ENCODE results near the gene TP63.

GRCh38 chr3:189797103-189797750 lies 166.0 kb downstream of the TP63 start:
- no peak for TF ChIP-seq TAF1 (IDR thresholded peaks at IDR 0.05; ENCODE audit: borderline replicate concordance, low read depth, low read length)
- no peak for TF ChIP-seq POLR2A (IDR thresholded peaks at IDR 0.05; ENCODE audit: low read depth, low read length)
- no peak for TF ChIP-seq POLR2AphosphoS5 (IDR thresholded peaks at IDR 0.05; ENCODE audit: low read depth, low read length)
